Measurements from ENCODE around the gene ZNF669. TPM values are rescaled to one million over a fixed set of nuclear protein-coding genes. Genes with fewer than 3 reads are reported as not detected.

The ZNF669 gene
- total RNA-seq, 4 donors from 2014 or later: 3.9 to 6.6 (median 5.6) TPM

DNA sequence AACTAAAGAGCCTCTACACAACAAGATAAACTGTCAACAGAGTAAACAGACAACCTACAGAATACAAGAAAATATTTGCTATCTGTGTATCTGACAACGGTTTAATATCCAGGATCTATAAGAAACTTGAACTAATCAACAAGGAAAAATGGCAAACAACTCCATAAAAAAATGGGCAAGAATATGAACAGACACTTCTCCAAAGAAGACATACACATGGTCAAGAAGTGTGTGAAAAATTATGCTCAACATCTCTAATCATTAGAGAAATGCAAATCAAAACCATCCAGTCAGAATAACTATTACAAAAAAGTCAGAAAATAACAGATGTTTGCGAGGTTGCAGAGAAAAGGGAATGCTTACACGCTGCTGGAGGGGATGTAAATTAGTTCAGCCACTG is 33.5 kb downstream of the ZNF669 start:
- TF ChIP-seq, protein P1, sequence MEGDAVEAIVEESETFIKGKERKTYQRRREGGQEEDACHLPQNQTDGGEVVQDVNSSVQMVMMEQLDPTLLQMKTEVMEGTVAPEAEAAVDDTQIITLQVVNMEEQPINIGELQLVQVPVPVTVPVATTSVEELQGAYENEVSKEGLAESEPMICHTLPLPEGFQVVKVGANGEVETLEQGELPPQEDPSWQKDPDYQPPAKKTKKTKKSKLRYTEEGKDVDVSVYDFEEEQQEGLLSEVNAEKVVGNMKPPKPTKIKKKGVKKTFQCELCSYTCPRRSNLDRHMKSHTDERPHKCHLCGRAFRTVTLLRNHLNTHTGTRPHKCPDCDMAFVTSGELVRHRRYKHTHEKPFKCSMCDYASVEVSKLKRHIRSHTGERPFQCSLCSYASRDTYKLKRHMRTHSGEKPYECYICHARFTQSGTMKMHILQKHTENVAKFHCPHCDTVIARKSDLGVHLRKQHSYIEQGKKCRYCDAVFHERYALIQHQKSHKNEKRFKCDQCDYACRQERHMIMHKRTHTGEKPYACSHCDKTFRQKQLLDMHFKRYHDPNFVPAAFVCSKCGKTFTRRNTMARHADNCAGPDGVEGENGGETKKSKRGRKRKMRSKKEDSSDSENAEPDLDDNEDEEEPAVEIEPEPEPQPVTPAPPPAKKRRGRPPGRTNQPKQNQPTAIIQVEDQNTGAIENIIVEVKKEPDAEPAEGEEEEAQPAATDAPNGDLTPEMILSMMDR (IDR thresholded peaks at IDR 0.05; ENCODE audit: low read depth): no peak

DNA sequence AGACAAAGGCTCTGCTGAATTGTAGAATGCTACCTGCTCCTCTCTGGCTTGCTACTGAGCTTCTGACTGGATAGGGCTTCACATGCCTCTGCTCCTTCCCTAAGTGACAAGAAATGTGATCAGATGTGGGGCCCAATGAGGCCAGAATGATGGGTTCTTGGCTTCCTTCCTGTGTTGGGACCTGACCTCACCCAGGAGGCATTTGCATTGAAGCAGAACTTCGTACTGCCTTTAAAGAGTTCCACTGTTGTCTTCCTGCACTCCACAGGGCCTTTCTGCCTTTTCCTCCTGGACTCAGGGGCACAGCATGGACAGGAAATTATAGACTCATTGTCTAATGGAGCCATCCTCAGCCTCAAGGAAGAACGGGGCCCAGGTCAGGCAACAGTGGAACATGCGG is 39.9 kb downstream of the ZNF669 start:
- TF ChIP-seq, protein P1 (IDR thresholded peaks at IDR 0.05; ENCODE audit: low read depth): no peak

DNA sequence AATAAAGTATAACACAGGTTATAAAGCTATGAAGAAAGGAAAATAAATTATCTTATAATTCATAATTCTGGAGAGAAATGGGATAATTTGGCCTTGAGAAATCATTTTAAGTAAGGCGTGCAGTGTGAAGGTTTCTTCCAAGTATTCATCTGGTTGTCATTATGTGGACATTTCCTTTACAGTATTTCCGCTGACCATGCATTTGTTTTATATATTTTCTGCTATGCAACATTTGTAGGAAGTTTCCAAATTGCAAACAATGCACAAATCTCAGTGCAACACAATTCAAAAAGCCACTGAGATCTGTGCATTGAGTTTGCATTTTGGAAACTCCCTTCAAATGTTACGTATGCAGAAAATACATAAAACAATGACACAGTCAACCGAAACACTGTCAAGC is 43.4 kb downstream of the ZNF669 start:
- TF ChIP-seq, protein P1 (IDR thresholded peaks at IDR 0.05; ENCODE audit: low read depth): no peak

DNA sequence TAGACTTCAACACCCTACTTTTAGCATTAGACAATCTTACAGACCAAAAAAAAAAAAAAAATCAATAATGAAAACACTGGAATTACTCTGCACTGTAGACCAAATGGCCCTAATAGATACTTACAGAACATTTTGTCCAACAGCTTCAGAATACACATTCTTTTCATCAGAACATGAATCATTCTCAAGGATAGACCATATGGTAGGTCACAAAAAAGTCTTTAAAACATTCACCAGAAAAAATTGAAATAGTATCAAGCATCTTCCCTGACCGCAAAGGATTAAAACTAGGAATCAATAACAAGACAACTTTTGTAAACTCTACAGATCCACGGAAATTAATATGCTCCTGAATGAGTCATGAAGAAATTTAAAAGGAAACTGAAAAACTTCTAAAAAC is 48.1 kb downstream of the ZNF669 start:
- TF ChIP-seq, protein P1 (IDR thresholded peaks at IDR 0.05; ENCODE audit: low read depth): no peak

DNA sequence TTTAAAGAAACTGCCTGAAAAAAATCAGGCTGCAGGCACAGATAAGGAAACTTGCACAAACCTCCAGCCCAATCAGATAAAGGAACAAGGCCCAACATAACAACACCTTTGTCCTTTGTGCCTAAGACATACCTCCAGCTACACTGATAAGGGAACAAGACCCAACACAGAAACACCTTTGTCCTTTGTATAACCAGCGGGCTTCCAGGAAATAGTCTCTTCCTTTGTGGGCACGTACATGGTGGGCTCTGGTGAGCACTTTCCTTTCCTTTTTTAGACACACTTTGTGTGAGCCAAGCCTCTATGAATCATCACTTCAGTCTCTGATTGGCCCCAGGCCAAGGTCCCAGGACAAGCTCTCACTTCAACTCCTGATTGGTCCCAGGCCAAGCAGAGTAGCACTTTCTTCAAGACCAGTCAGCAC is 49.2 kb downstream of the ZNF669 start:
- TF ChIP-seq, protein P1 (IDR thresholded peaks at IDR 0.05; ENCODE audit: low read depth): no peak

Other genes starting within 250 kb of the ZNF669 start
- 10 to 100 TPM; 53.9 to 97.5 (median 64.6) TPM for gene AHCTF1, start 172.4 kb downstream of the ZNF669 start, total RNA-seq
- gene ZNF695, start 96.3 kb downstream of the ZNF669 start, total RNA-seq: under 1 TPM in 1 of 4 donors, not detected in 3; 0.22 TPM
- gene ZNF670, start 25.5 kb downstream of the ZNF669 start, total RNA-seq: 1 to 10 TPM; 3.1 to 5.2 (median 3.4) TPM
- gene ZNF124, start 67.7 kb upstream of the ZNF669 start, total RNA-seq: 10 to 100 TPM; 14.2 to 29.4 (median 23.2) TPM
- gene VN1R5, start 151.7 kb upstream of the ZNF669 start, total RNA-seq: not detected
- 10 to 100 TPM in 3 of 4 donors, 1 to 10 TPM in 1; 8.8 to 48.0 (median 29.8) TPM for gene ZNF496, start 227.5 kb upstream of the ZNF669 start, total RNA-seq

Measured in subcutaneous adipose tissue (tissue), 4 donors.